Omental fat pad (tissue), 4 donors: ENCODE data around the gene SLC27A3. TPM values are rescaled to one million over a fixed set of nuclear protein-coding genes. Genes with fewer than 3 reads are reported as not detected.

Experiments used
- ATAC-seq: fragments of 150-250 bp; one replicate; pipeline ENCODE4 v1.9.1; 2016; ENCODE audit warnings: mild to moderate bottlenecking, moderate library complexity; ENCODE audit not compliant: low FRiP score
- DNase-seq: peaks from one replicate; pipeline ENCODE4 v3.0.0-alpha.2; 2019; ENCODE audit warnings: low spot score
- total RNA-seq, 4 donors: library from RNA; depleted of rRNA; stranded (reverse); fragments of >200 nt; gene quantifications; one replicate each; pipeline ENCODE4 v1.1.0, GENCODE V29; 2016
- TF ChIP-seq, protein P1 (sequence below), 3 donors: fragments of 450-650 bp; IDR thresholded peaks; one replicate each; pipeline ENCODE4 v1.5.1; 2016 to 2017; ENCODE audit warnings: antibody characterized with exemption in 3 of 3, mild to moderate bottlenecking in 3 of 3, moderate library complexity in 2 of 3

Gene SLC27A3
- total RNA-seq, 4 donors from 2014 or later = 29.4 to 65.4 (median 40.5) TPM

DNA sequence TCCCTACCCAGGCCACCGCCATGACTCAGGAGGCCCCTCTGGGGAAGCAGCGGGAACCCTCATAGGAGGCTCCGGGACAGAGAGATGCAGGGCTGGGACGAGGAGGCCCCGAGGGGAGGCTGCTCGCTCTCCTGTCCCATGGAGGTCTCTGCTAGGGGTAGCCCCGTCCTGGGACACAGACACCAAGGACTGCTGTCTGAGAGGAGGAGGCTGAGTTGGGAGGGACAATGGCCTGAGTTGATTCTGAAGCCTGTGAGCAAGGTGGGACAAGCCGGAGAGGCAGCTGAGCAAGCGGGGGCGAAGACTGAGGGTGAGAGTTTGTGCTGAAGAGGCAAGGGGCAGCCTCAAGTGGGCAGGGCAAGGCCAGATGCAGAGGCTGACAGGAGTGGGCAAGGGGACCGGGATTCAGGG is 17.4 kb downstream of the SLC27A3 start:
- ATAC-seq (no peak), DNase-seq (no peak)
- TF ChIP-seq, protein P1, sequence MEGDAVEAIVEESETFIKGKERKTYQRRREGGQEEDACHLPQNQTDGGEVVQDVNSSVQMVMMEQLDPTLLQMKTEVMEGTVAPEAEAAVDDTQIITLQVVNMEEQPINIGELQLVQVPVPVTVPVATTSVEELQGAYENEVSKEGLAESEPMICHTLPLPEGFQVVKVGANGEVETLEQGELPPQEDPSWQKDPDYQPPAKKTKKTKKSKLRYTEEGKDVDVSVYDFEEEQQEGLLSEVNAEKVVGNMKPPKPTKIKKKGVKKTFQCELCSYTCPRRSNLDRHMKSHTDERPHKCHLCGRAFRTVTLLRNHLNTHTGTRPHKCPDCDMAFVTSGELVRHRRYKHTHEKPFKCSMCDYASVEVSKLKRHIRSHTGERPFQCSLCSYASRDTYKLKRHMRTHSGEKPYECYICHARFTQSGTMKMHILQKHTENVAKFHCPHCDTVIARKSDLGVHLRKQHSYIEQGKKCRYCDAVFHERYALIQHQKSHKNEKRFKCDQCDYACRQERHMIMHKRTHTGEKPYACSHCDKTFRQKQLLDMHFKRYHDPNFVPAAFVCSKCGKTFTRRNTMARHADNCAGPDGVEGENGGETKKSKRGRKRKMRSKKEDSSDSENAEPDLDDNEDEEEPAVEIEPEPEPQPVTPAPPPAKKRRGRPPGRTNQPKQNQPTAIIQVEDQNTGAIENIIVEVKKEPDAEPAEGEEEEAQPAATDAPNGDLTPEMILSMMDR (IDR thresholded peaks at IDR 0.05) = no peak

DNA sequence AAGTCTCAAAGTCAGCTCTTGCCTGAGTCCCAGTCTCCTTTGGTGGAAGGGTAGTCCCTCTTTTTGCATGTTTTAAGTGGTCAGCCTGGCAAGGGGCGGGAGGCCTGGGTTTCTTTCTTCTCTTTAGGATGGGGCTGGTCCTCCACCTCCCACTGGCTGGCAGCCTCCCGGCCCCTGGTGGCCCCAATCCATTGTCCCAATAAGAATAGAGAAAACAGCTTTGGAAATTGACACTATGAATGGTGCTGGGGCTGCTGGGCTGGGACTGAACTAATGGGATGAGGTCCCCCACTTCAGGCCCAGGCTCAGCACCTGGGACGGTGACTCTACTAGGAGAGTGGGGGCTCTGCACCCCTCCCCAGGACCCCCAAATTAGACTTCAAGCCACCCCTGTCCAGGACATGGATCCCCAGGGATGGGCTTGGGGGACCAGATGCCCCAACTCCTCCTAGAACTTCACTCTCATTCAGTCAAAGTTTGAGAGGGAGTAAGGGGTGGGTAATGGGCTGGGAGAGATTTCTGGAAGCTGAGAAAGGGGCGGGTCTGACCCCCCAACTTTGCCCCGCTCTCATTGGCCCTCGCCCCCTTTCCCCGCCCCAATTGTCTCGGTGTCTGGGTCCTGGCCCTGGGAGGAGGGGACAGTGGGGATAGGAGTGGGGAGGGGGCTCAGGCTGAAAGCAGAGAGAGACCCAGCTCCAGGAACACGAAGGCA is 18.2 kb downstream of the SLC27A3 start:
- TF ChIP-seq, protein P1 (IDR thresholded peaks at IDR 0.05) = no peak
- ATAC-seq (no peak), DNase-seq (no peak)

DNA sequence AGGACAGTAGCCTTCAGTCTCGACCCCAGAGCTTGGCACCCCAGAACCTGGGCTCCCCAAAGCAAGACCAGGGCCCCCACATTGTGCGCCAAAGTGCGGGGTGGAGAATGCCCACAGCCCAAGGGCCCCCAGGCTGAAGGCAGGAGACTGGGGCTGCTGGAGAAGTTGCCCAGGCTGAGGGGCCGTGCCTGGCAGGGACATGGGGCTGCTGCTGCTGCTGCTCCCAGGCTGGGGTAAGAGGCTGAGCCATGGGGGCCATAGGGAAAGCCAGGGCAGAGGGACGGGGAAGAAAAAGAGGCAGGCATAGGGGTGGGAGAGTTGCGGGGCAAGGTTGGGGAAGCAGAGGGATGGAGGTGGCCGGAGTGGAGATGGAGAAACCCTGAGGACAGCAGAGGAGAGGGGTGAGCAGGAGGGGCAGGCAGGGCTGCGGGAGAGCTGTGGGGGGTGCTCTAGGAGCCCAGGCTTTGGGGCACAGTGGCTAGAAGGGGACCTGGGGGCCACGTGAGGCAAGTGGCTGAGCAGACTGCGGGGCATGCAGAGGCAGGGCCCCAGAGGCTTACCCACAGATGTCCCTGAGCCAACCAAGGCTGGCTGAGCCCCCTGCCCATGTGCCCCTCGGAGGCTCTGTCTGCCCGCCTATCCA is 18.9 kb downstream of the SLC27A3 start:
- DNase-seq = no peak
- no peak for ATAC-seq
- TF ChIP-seq, protein P1 (IDR thresholded peaks at IDR 0.05) = no peak

DNA sequence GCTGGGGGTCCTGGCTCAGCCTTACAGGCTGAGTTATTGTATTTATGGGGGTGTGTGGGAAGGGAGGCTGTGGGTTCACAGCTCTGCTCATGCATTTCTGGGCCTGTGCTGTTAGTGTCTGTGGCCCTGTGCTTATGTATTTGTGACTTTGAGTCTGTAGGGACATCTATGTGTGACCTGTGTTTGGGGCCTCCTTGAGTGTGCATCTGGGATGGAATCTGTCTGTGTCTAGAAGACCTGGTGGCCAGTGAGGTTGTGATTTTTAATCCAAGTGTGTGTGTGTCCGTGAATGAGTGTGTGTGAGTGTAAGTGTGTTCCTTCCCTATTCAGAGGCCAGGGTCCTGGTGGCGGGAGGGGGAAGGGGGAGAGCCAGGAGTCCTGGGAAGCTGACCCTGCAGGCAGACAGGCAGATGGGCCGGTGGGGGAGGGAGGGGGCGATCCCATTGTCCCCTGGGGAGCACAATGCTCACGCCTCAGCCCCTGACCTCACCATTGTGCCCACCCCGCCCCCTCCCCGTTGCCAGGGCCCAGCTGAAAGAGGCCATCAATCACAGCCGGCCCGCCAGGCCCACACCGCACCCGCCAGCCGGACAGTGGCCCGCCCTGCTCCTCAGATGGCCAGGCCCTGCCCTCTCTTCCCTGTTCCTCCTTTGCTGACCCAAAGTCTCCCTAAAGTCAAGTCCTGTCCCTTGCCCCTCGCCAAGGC is 19.6 kb downstream of the SLC27A3 start:
- DNase-seq = no peak
- ATAC-seq = no peak
- TF ChIP-seq, protein P1 (IDR thresholded peaks at IDR 0.05) = no peak

DNA sequence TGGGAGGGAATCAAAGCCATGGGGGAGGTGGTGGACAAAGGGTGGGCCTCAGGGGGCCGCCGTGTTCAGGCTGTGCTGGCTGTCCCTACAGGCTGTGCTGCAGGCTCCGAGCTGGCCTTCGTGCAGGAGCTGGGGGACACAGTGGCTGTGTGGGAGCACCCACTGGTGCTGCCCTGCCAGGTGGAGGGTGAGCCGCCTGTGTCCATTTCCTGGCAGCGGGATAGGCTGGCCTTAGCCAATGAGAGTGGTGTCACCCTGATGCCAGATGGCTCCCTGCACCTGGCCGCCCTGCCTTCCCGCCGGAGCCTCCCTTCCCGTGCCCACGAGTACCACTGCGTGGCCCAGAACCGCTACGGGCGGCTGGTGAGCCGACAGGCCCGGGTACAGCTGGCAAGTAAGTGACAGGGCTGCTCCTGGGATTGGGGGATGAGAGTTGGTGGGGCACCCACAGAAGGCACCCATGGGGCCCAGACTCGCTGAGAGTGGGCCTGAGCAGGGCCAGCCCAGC is 20.2 kb downstream of the SLC27A3 start:
- DNase-seq (no peak), ATAC-seq (no peak)
- TF ChIP-seq, protein P1 (IDR thresholded peaks at IDR 0.05) = no peak

DNA sequence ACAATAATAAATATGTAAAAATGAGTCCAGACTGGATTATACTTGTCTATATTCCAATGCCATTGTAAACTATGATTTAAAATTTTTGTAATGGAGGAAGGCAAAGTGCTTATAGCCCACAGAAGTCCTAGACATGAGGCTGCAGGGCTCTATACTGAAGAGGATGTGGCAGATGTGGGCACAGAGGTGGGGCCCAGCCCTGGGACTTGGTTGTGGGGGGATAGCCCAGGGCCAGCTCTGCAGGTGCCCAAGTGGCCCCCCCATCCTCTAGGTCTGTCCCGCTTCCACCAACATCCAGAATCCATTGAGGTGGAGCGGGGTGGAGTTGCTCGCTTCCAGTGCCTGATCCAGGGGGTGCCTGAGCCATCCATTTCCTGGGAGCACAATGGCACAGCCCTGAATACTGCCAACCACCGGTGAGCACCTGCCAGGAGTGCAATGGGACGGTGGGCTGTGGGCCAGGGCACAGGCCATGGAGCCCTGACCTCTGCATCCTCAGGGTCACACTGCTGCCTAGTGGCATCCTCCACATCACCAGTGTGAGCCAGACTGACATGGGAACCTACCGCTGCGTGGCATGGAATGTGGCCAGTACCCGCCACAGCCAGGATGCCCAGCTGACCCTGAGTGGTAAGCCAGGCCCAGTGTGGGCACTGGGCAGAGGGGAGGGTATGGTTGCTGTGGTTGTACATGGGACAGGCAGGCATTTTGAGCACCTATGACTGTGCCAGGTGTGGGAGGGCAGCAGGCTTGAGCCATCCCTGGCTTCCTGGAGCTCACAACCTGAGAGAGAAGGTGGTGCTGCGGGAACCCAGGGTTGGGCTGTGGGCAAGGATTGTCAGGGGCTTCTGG is 21.0 kb downstream of the SLC27A3 start:
- DNase-seq = no peak
- ATAC-seq = no peak
- TF ChIP-seq, protein P1 (IDR thresholded peaks at IDR 0.05) = no peak
